Eye (tissue), 1 donor: ENCODE data around the gene GPR15.

Experiments used
- DNase-seq: peaks from one replicate; pipeline ENCODE4 v3.0.0-alpha.2; 2015

GPR15 gene

DNA sequence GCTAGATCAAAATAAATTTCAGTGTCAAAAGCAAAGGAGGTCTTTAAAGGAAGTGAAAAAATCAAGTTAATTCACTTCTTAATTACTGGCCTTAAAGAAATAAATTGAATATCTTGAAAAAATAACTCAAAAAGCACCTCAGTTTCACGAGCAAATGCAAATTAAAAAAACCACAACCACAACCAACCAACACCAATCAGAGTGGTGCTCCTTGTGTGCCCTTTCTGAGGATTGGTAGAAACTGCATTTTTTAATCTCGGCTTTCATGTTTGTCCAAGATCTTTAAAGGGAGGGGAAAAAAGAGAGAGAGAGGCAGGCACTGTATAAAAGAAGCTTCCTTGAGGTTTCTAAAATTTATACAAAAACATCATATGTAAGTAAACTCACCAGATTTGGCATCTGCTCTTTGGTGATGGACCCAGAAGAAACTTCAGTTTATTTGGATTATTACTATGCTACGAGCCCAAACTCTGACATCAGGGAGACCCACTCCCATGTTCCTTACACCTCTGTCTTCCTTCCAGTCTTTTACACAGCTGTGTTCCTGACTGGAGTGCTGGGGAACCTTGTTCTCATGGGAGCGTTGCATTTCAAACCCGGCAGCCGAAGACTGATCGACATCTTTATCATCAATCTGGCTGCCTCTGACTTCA lies at the start of gene GPR15:
TSS of gene GPR15 (plus strand) at position 357 of the 653 bp plus-strand sequence. CDS start at position 413, 56 bp downstream.
- DNase-seq, result no peak

- DNase-seq, result no peak
Measured at GRCh38 chr3:98482717-98483482, 48.9 kb upstream of the GPR15 start.

- DNase-seq, result no peak
Measured at GRCh38 chr3:98483626-98484025, 48.2 kb upstream of the GPR15 start.

DNA sequence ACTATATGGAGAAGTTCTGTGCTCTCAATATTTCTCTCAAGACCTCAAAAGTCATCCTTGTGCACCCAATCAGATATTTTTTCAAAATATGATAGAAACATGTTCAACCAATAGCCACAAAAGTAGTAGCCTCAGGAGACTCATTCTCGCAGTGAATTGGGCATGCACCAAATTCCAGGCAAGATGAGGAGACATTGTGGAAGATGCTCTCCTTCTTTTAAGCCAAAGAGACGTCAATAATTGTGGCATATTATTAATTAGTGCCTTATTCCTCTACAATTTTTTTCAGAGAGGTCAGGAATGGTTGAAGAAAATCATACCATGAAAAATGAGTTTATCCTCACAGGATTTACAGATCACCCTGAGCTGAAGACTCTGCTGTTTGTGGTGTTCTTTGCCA lies 34.4 kb upstream of the GPR15 start, which contains the start of gene OR5K2:
TSS of gene OR5K2 (plus strand) at position 301 of the 400 bp plus-strand sequence. CDS start at position 301, 0 bp downstream.
- DNase-seq, result no peak

DNA sequence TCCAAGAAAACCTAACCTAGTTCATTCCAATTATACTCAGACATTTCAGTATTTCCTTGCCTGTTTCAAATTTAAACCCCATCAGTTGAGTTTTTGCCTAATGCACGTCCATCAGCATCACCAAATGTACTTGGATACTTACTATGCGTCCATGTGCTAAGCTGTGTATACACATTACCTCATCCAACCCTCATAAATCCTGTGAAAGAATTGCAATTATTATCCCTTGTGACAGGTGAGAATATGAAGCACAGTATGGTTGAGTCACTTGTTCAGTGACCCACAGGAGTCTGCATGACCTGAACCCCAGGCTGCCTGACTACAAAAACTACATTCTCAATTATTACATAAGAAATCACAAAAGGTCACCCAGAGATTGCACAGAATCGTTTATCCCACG lies 31.8 kb upstream of the GPR15 start:
- no peak for DNase-seq

GRCh38 chr3:98501270-98501669 lies 30.5 kb upstream of the GPR15 start:
- no peak for DNase-seq

- DNase-seq, result no peak
Measured at GRCh38 chr3:98501863-98502576, 29.8 kb upstream of the GPR15 start.

DNA sequence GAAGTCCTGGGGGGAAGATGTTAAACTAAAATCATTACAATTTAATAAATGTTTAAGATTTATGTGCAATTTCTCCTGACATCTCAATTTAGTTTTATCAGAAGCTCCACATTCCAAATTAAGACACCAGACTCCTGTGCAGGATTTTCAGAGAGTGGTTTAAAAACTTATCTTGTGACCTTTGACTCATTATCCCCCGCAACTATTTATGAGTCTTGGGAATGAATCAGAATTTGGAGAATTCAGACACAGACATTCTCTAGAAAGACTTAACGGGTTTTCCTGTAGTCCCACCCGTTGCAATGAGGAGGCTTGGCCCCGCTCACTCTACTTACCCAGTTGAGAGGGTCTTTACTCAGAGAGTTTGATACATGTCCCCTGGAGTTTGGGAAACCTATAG lies 27.2 kb upstream of the GPR15 start:
- DNase-seq, result no peak

DNA sequence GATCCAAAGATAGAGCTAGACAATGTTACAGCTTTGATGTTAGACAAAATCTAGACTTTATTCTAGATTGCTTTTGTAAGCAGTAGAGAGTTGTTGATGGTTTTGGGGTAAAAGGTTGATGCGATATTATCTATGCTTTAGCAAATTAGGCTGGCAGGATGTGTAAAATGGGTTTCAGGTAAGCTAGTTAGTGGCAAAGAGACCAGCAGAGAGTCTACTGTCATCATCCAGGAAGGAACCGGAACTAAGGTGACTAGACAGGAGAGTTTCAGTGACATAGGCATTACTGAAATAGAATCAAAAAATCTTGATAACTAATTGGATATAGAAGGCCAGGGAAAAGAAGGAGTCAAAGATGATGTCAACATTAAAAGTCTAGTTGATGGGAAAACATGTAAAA lies 23.2 kb upstream of the GPR15 start:
- no peak for DNase-seq

GRCh38 chr3:98512576-98512975 lies 19.2 kb upstream of the GPR15 start:
- no peak for DNase-seq

DNA sequence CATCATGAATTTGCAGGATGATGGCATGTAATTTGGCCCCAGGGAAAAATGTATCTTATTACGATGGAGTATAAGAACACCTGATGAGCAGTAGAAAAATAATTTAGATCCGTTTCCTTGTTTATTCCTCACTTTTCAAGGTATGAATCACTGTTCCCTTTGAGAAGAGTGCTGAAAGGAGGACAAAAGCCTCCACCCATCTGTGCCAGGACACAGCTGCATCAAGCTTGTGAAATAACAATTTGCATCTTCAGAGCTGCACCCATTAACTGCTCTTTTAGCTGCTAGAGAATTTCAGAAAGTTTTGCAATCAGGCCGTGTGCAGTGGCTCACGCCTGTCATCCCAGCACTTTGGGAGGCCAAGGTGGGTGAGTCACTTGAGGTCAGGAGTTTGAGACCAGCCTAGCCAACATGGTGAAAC lies 18.7 kb upstream of the GPR15 start:
- DNase-seq, result no peak

GRCh38 chr3:98513736-98514135 lies 18.0 kb upstream of the GPR15 start:
- no peak for DNase-seq

DNA sequence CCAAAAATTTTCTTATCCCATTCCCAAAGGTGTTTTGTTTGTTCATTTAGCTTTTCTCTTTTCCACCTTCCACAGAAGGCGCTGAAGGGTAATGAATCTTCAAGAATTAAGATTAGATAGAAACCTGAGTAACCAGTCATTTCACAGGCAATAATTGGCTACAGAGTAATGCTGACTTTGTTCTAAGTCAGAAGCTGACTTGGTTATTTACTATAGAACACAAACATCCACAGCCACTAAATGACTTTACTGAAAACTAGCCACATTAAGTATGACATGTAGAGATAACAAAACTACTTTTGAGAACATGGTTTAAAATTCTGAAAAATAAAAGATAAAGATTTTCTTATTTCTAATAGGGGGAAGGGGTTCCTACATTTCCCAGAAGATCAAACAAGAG lies 16.8 kb upstream of the GPR15 start:
- no peak for DNase-seq

- no peak for DNase-seq
Measured at GRCh38 chr3:98518816-98519215, 13.0 kb upstream of the GPR15 start.

GRCh38 chr3:98519351-98519750 lies 12.4 kb upstream of the GPR15 start:
- DNase-seq, result no peak

- no peak for DNase-seq
Measured at GRCh38 chr3:98521897-98522543, 9.8 kb upstream of the GPR15 start.

DNA sequence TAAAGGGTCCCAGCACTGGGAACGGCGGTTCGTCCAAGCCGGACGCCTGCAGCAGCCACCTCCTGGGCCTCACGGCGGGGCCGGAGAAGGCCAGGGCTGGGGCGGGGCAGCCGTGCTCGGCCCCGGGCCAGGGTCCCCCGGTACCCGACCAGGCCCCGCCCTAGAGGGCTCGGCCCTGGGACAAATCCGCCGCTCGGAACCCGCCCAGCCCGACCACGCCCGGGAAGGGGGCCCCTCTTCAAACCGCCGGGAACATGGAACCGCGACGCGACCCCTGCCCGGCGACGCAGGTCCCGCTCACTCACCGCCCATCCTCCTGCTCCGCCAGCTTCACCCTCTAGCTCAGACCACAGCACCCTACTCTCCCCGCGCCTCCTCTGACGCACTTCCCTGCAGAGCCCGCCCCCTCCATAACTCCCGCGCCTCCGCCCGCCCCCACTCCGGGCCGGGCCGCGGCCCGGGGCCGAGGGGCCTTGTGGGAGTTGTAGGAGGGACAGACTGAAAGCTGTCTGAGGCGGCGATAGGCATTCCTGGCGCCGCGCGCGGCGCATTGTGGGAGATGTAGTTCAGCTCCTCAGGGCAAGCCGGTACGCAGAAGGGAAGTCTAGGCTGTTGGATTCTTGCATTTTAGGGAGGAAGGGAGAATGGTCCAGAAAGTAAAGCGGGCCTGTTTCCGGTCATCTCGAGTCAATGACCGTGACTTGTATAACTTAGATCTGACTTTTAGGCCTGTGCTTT lies 9.1 kb upstream of the GPR15 start, which contains the start of gene CLDND1:
TSS of gene CLDND1 (minus strand) at position 359 of the 738 bp plus-strand sequence. CDS start 1,478 bp downstream, outside the sequence.
- peak; percentile 98 for DNase-seq

- DNase-seq, result no peak
Measured at GRCh38 chr3:98525494-98525893, 6.3 kb upstream of the GPR15 start.

DNA sequence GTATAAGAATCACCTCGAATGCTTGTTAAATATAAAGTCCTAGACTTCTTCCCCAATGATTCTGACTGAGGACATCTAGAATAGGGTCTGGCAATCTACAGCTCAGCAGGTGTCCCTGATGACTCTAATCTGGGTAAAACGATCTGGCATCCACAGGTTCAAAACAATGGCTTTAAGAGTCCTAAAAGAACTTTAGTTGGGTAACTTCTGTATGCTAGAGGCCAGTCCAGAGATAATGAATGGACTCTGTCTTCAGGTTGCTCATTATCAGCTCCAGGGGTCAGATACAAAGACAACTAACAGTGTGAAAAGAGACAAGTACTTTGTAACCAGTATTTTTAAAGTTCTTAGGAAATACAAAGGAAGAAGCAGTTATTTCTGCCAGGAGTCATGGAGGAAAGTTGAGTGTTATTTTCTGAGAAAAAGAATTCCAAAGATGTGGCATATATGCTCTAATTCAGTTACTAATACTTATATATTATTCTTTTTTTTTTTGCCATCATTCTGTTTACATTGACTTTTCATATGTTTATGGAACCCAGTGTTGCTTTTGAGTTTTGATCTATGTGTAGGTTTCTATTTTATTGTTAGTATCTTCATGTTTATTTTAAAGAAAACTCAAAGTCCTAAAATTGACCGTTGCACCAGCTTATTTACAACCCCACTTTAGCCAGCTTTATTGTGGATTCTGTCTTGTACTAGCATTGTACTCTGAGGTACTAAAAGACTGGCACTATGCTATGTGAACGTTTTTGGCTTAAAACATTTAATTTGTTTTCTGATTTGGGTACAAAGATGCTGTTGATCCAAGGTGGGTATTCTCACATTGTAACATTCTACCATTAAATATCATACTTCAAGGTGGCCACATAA lies 3.1 kb upstream of the GPR15 start:
- peak; percentile 35 for DNase-seq

DNA sequence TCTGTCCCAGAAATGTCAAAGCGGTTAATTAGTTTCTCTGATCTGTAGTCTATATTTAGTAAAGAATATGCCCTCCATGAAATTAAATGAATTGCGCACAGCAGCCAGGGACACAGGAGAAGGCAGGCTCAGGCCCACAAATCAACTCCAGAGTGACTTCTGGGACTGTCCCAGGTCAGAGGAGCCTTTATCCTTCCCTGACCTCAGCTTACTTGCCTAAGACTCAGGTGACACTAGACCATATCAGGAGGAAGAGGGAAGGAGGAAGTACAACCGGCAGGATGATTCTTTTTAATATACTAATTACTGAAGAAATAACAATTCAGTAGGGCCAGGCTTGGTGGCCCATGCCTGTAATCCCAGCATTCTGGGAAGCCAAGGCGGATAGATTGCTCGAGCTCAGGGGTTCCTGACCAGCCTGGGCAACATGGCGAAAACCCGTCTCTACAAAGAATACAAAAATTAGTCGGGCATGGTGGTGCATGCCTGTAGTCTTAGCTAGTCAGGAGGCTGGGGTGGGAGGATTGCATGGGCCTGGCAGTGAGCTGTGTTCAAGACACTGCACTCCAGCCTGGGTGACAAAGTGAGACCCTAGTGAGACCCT lies 1.8 kb upstream of the GPR15 start:
- DNase-seq, result no peak

- DNase-seq, result no peak
Measured at GRCh38 chr3:98530676-98531075, 1.1 kb upstream of the GPR15 start.
